HepG2 (cell line): ENCODE data around the gene DACT2. TPM values are rescaled to one million over a fixed set of nuclear protein-coding genes. Genes with fewer than 3 reads are reported as not detected.
A peak's percentile ranks its signal among the peaks of the same experiment; 100 is the strongest.

Experiments used
- DR1 ChIP-seq: sonication (generic); formaldehyde crosslinking; IDR thresholded peaks from 2 replicates; pipeline ENCODE4 v1.8.0; 2021; ENCODE audit warnings: mild to moderate bottlenecking, missing genetic modification reagents, inconsistent platforms
- FOXA1 ChIP-seq, 2 experiments: fragments of 450-650 bp in 1 of 2; sonication (generic) in 1 of 2; formaldehyde crosslinking in 1 of 2; IDR thresholded peaks; 2 replicates each; pipeline versions ENCODE4 v1.4.0 to v1.6.1; 2016 to 2020; ENCODE audit warnings: missing genetic modification reagents in 1 of 2
- HOXD1 ChIP-seq: sonication (generic); formaldehyde crosslinking; IDR thresholded peaks from 2 replicates; pipeline ENCODE4 v1.5.0; 2020; ENCODE audit warnings: missing genetic modification reagents
- KLF16 ChIP-seq, 2 experiments: sonication (generic) in 1 of 2; formaldehyde crosslinking in 1 of 2; IDR thresholded peaks; 2 replicates each; pipeline versions ENCODE4 v1.6.1 to v1.8.0; 2016 to 2023; ENCODE audit warnings: missing genetic modification reagents in 2 of 2, missing compliant biosample characterization in 1 of 2
- RFXAP ChIP-seq: sonication (generic); formaldehyde crosslinking; IDR thresholded peaks from 2 replicates; pipeline ENCODE4 v1.4.0; 2020; ENCODE audit warnings: missing genetic modification reagents, borderline replicate concordance
- SOX13 ChIP-seq, 3 experiments: fragments of 450-650 bp in 1 of 3; sonication (generic) in 1 of 3; formaldehyde crosslinking in 1 of 3; IDR thresholded peaks in 2 of 3; conservative IDR thresholded peaks in 1 of 3; 2 replicates each; pipeline versions ENCODE4 v1.5.0 to v1.6.1; 2016 to 2020; ENCODE audit warnings: antibody characterized with exemption in 1 of 3, mild to moderate bottlenecking in 1 of 3, missing compliant biosample characterization in 1 of 3, missing genetic modification reagents in 1 of 3, moderate library complexity in 1 of 3
- THAP11 ChIP-seq: IDR thresholded peaks from 2 replicates; pipeline ENCODE4 v1.6.1; 2016; ENCODE audit warnings: missing biosample characterization, missing genetic modification reagents
- ZFP41 ChIP-seq: sonication (generic); formaldehyde crosslinking; IDR thresholded peaks from 2 replicates; pipeline ENCODE4 v1.4.0; 2020; ENCODE audit warnings: mild to moderate bottlenecking, missing genetic modification reagents, borderline replicate concordance
- ZNF367 ChIP-seq: sonication (generic); formaldehyde crosslinking; IDR thresholded peaks from 2 replicates; pipeline ENCODE4 v1.4.0; 2020; ENCODE audit warnings: missing genetic modification reagents, borderline replicate concordance
- ZNF501 ChIP-seq: sonication (generic); formaldehyde crosslinking; IDR thresholded peaks from 2 replicates; pipeline ENCODE4 v1.5.1; 2020; ENCODE audit warnings: mild to moderate bottlenecking, moderate library complexity, missing genetic modification reagents
- ZNF510 ChIP-seq: sonication (generic); formaldehyde crosslinking; IDR thresholded peaks from 2 replicates; pipeline ENCODE4 v1.4.0; 2020; ENCODE audit warnings: low read depth, mild to moderate bottlenecking, missing genetic modification reagents
- polyA plus RNA-seq, 8 experiments: library from polyadenylated mRNA; depleted of rRNA in 3 of 8; stranded (reverse) in 7 of 8; unstranded in 1 of 8; fragments of >200 nt; fragmentation: Illumina TruSeq in 4 of 8; extraction: Trizol in 4 of 8; gene quantifications; 2 replicates each; pipeline versions ENCODE4 v1.2.1 to v1.2.3, GENCODE V29; 2011 to 2016; ENCODE audit warnings: low read depth in 4 of 8, missing spikeins in 1 of 8, mixed read lengths in 1 of 8; ENCODE audit not compliant: insufficient read depth in 1 of 8
- total RNA-seq, 5 experiments: library from RNA; depleted of rRNA; stranded (reverse); fragments of >200 nt; fragmentation: Illumina TruSeq; extraction: Trizol; gene quantifications; 2 replicates each; pipeline ENCODE4 v1.2.3, GENCODE V29; 2016; ENCODE audit warnings: low read depth in 1 of 5
- TF ChIP-seq, protein P1 (sequence below): sonication (generic); formaldehyde crosslinking; IDR thresholded peaks from 2 replicates; pipeline ENCODE4 v1.4.0; 2020; ENCODE audit warnings: mild to moderate bottlenecking, missing genetic modification reagents
- TF ChIP-seq, protein P2 (sequence below): IDR thresholded peaks from 2 replicates; pipeline ENCODE4 v1.6.1; 2016; ENCODE audit warnings: control low read depth
- TF ChIP-seq, protein P3 (sequence below): IDR thresholded peaks from 2 replicates; pipeline ENCODE4 v1.6.1; 2016; ENCODE audit warnings: missing compliant biosample characterization, missing genetic modification reagents, borderline replicate concordance
- TF ChIP-seq, protein P4 (sequence below): sonication (generic); formaldehyde crosslinking; IDR thresholded peaks from 2 replicates; pipeline ENCODE4 v1.4.0; 2020; ENCODE audit warnings: missing genetic modification reagents
- TF ChIP-seq, protein P5 (sequence below): sonication (generic); formaldehyde crosslinking; IDR thresholded peaks from 2 replicates; pipeline ENCODE4 v1.4.0; 2020; ENCODE audit warnings: missing genetic modification reagents
- TF ChIP-seq, protein P6 (sequence below): sonication (generic); formaldehyde crosslinking; IDR thresholded peaks from 2 replicates; pipeline ENCODE4 v1.8.1; 2022; ENCODE audit warnings: mild to moderate bottlenecking, missing genetic modification reagents

Gene DACT2
- total and polyA plus RNA-seq, 2 of the 13 experiments (the other 11 are each of a cell fraction or from before 2014, with no cell fraction given), result 0.15 TPM; not detected in 1

DNA sequence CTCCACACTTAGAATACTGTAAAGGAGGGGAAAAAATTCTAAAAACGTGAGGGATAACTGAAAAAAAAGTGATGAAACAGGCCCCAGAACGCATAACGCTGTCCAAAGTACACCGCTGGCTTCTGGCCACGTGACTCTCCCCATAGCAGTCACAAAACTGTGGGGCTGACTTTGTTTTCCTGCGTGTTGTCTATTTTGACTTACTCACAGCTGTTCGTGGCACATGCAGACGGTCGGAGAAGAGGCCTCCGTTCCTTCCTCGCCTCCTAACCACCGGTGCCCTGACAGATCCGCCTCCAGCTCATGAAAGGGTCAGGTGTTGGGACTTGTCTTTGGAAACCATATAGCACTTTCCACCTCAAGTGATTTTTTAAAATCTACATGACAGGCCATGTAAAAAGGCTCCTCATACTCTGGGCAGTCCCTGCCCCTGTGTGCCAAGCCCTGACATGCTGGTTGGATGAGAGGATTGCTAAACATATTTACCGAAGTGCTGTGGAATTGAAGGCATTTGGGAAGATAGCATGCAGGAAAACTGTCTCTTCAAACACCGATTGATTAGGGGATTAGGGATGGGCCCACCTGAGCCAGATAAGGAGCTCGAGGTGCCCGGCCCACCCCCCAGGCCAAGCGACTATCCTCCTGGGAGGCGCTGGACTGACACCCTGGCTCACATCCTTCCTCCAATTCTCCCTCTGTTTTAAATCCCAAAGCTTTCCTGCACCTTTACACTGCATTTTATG is 54.8 kb downstream of the DACT2 start (continued):
- 0 out of 2 replicates have a peak, but pooled peaks have one; percentile 20 for TF ChIP-seq SOX13 (IDR thresholded peaks at IDR 0.05)
- peak in 1 of 2 experiments; percentile 80; a peak in 2 of 4 replicates for TF ChIP-seq SOX13 (CRISPR knock-in tag; conservative IDR thresholded peaks at IDR 0.05 in 1 of 2, IDR thresholded peaks at IDR 0.05 in 1 of 2)
- TF ChIP-seq RFXAP (CRISPR knock-in tag), result no peak
- TF ChIP-seq, protein P1, sequence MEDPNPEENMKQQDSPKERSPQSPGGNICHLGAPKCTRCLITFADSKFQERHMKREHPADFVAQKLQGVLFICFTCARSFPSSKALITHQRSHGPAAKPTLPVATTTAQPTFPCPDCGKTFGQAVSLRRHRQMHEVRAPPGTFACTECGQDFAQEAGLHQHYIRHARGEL (CRISPR knock-in tag), result no peak
- TF ChIP-seq, protein P2, sequence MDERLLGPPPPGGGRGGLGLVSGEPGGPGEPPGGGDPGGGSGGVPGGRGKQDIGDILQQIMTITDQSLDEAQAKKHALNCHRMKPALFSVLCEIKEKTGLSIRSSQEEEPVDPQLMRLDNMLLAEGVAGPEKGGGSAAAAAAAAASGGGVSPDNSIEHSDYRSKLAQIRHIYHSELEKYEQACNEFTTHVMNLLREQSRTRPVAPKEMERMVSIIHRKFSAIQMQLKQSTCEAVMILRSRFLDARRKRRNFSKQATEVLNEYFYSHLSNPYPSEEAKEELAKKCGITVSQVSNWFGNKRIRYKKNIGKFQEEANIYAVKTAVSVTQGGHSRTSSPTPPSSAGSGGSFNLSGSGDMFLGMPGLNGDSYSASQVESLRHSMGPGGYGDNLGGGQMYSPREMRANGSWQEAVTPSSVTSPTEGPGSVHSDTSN (CRISPR knock-in tag), result no peak
- TF ChIP-seq, protein P3, sequence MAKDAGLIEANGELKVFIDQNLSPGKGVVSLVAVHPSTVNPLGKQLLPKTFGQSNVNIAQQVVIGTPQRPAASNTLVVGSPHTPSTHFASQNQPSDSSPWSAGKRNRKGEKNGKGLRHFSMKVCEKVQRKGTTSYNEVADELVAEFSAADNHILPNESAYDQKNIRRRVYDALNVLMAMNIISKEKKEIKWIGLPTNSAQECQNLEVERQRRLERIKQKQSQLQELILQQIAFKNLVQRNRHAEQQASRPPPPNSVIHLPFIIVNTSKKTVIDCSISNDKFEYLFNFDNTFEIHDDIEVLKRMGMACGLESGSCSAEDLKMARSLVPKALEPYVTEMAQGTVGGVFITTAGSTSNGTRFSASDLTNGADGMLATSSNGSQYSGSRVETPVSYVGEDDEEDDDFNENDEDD (CRISPR knock-in tag), result no peak; the same call in 1 of the 2 replicates
- TF ChIP-seq KLF16 (CRISPR knock-in tag; IDR thresholded peaks at IDR 0.05), result 0 out of 4 replicates have a peak, but pooled peaks of 1 of the 2 experiments have one; percentile 44
- no peak for TF ChIP-seq ZFP41 (CRISPR knock-in tag)
- TF ChIP-seq, protein P4, sequence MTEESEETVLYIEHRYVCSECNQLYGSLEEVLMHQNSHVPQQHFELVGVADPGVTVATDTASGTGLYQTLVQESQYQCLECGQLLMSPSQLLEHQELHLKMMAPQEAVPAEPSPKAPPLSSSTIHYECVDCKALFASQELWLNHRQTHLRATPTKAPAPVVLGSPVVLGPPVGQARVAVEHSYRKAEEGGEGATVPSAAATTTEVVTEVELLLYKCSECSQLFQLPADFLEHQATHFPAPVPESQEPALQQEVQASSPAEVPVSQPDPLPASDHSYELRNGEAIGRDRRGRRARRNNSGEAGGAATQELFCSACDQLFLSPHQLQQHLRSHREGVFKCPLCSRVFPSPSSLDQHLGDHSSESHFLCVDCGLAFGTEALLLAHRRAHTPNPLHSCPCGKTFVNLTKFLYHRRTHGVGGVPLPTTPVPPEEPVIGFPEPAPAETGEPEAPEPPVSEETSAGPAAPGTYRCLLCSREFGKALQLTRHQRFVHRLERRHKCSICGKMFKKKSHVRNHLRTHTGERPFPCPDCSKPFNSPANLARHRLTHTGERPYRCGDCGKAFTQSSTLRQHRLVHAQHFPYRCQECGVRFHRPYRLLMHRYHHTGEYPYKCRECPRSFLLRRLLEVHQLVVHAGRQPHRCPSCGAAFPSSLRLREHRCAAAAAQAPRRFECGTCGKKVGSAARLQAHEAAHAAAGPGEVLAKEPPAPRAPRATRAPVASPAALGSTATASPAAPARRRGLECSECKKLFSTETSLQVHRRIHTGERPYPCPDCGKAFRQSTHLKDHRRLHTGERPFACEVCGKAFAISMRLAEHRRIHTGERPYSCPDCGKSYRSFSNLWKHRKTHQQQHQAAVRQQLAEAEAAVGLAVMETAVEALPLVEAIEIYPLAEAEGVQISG (CRISPR knock-in tag), result peak; percentile 49
- no peak for TF ChIP-seq ZNF510 (CRISPR knock-in tag)
- no peak for TF ChIP-seq FOXA1 (IDR thresholded peaks at IDR 0.05)
- peak; percentile 92 for TF ChIP-seq FOXA1 (CRISPR knock-in tag; IDR thresholded peaks at IDR 0.05)
- no peak; the same call in 1 of the 2 replicates for TF ChIP-seq DR1 (CRISPR knock-in tag)
- TF ChIP-seq, protein P5, sequence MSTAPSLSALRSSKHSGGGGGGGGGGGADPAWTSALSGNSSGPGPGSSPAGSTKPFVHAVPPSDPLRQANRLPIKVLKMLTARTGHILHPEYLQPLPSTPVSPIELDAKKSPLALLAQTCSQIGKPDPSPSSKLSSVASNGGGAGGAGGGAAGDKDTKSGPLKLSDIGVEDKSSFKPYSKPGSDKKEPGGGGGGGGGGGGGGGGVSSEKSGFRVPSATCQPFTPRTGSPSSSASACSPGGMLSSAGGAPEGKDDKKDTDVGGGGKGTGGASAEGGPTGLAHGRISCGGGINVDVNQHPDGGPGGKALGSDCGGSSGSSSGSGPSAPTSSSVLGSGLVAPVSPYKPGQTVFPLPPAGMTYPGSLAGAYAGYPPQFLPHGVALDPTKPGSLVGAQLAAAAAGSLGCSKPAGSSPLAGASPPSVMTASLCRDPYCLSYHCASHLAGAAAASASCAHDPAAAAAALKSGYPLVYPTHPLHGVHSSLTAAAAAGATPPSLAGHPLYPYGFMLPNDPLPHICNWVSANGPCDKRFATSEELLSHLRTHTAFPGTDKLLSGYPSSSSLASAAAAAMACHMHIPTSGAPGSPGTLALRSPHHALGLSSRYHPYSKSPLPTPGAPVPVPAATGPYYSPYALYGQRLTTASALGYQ (CRISPR knock-in tag), result peak; percentile 80
- no peak for TF ChIP-seq ZNF367
- TF ChIP-seq ZNF501 (CRISPR knock-in tag), result no peak
- TF ChIP-seq HOXD1 (CRISPR knock-in tag), result 0 out of 2 replicates have a peak, but pooled peaks have one; percentile 61
- TF ChIP-seq THAP11 (CRISPR knock-in tag), result peak; percentile 50; the same call in 1 of the 2 replicates
- TF ChIP-seq, protein P6, sequence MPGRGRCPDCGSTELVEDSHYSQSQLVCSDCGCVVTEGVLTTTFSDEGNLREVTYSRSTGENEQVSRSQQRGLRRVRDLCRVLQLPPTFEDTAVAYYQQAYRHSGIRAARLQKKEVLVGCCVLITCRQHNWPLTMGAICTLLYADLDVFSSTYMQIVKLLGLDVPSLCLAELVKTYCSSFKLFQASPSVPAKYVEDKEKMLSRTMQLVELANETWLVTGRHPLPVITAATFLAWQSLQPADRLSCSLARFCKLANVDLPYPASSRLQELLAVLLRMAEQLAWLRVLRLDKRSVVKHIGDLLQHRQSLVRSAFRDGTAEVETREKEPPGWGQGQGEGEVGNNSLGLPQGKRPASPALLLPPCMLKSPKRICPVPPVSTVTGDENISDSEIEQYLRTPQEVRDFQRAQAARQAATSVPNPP (CRISPR knock-in tag), result no peak
